Activated CD8-positive, alpha-beta memory T cell treated with anti-CD3 and anti-CD28 coated beads, Interleukin-2, amount 50 U/mL, for 4 hours (primary cell): ENCODE results near the gene TCF12.

Source experiments
- DNase-seq: peaks from one replicate; pipeline ENCODE4 v3.0.0-alpha.2; 2020

Gene TCF12

GRCh38 chr15:57224664-57225063, 306.2 kb downstream of the TCF12 start:
- DNase-seq = no peak

DNA sequence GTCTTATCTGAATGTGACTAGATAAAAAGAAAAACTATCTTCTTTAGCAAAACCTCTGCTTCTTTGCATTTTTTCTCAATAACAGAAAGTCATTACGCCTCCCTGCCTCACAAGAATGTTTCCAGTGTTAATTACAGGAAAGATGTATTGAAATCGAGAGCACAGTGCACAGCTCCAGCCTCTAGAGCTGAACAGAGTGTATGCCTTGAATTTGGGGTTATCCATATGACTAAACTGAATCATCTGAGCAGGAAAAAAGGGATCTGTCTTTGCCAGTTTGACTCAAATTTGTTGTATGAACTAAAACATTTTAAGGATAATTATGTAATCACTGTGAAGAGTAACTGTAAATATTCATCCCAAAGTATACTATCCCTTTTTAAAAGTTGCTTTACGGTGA, 308.7 kb downstream of the TCF12 start:
- no peak for DNase-seq

- no peak for DNase-seq
Measured at GRCh38 chr15:57227899-57228298, 309.5 kb downstream of the TCF12 start.

DNA sequence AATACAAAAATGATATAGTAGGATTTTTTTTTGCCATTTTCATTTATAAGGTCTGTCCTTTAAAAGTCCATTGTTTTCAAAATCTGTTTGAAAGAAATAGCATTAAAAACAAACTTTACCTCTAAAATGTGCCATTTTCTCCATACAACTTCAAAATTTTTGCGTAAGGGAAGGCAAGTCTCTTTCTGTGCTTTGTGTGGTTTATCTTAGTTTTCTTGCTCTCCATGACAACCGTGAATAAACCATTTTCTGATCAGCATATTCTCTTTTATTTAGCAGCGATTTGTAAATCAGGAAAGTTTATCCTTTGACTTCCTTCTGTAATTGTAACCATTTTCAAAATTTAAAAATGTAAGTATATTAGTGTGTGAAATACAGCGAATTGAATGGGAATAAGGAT, 310.0 kb downstream of the TCF12 start:
- no peak for DNase-seq

- DNase-seq = no peak
Measured at GRCh38 chr15:57229051-57229450, 310.6 kb downstream of the TCF12 start.

DNA sequence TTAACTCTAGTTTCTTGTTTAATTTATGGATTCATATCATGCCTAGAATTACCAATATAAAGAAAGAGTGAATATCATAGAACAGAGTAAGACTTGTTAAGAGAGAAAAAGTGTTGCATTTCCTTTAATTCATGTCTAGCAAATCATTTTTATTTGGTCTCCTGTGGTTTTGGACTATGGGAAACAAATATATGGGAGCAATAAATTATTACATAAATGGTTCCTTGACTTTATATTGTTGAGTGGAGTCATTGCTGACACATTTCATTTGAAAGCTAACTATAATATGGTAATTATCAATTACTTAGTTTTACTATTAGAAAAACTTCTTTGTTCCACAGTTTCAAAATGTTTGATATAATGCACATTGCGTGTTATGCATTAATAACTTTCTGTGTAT, 313.1 kb downstream of the TCF12 start:
- no peak for DNase-seq

GRCh38 chr15:57234156-57234555, 315.7 kb downstream of the TCF12 start:
- DNase-seq = no peak

DNA sequence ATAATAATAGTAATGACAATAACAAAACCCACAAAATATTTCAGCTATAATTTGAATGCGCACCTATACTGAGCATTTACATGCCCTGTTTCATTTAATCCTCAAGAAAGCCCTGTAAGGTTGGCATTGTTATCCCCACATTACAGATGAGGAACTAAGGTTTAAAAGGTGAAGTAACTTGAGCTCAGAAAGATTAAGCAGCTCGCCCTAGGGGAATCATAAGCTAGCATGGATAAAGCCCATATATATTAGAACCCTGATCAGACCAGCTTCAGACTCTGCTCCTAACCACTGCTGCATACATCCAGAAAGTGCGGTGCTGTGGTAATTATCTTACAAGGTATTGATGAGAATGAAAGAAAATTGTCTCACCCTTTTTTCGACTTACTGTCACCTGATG, 316.7 kb downstream of the TCF12 start:
- no peak for DNase-seq

GRCh38 chr15:57235873-57236272, 317.4 kb downstream of the TCF12 start:
- no peak for DNase-seq

- DNase-seq = no peak
Measured at GRCh38 chr15:57236561-57237300, 318.3 kb downstream of the TCF12 start.

DNA sequence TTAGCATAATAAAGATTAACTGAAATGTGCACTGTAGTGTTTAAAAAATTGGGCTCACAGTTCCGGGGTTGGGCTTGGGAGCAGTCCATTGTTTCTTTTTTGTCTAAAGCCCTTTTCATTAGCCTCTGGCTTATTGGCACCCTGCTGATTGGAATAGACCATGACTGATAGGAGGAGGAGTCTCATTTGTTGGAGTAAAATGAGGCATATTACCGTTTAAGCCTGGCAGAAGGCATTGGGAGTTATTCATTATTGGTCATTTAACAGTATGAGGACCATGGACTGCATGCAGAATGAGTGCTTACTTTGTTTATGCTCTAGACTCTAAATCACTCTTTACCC, 318.8 kb downstream of the TCF12 start:
- no peak for DNase-seq

DNA sequence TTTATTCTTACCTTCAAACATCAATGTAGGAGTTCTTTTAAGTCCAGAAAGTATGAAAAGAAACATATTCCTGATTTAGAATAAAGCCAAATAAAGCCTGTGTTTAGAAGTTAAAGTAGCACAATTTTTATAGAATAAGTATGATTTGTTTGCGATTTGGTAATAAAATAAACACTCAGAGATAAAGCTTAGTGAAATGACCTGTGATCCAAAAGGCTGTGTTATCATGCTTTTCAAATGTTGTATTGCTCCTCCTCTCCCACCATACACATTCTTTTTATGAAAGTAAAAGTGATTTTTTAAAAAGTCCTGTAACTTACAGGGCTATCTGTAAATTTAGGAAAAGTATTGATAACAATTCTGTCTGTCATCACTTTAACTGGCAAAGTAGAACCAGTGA, 319.2 kb downstream of the TCF12 start:
- no peak for DNase-seq

DNA sequence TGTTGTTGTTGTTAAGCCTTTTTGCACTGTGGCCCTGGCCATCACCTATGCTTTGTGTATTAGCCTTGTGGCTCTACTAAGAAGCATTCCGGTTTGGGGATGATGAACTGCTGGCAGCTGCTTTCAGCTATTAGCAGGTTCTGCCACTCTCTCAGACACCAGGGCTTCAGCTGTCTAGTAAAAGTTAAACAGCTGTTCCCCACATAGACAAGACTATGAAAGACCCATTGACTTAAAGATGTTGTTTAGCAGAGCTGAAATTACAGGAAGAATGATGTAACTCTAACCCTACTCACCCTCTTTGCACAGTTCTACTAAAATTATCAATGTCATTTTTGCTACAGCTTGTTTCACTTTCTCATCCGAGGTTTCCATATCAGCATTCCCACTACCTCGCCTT, 326.7 kb downstream of the TCF12 start:
- DNase-seq = no peak

DNA sequence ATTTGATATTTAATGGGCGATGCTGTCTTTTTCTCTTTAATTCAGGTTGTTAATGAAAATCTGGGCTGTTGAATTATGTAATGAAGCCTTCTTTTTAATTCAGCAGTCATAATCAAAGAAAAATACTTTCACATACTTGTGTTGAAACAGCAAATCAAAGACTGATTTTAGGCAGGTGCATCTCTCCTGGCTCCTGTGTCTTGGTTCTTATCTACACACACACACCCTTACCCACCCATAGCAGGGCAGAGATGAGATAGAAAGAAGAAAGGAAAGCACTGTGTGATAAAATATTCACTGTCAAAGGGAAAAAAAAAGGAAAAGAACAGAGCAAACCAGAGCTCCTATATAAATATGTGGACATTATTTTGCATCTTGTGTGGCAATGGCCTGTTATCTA, 327.3 kb downstream of the TCF12 start:
- no peak for DNase-seq

DNA sequence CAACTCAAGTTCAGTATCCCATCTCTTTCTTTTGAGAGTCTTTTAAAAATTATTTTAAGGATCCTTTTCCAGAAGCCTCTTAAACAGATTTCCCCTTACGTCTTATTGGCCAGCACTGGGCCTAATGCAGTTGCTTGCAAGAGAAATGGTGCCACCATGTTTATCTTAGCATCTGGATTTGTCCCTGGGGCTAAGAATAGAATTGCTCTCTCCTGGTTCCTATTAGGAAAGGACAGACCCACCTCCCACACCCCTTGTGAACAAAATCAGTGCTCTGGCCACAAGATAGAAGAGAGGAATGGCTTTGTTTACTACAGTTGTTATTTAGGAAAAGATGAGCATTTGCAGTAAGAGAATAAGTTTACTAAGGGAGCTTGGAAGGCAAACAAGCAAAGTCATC, 329.6 kb downstream of the TCF12 start:
- DNase-seq = no peak

GRCh38 chr15:57251308-57251707, 332.9 kb downstream of the TCF12 start:
- no peak for DNase-seq

GRCh38 chr15:57251941-57252340, 333.5 kb downstream of the TCF12 start:
- DNase-seq = no peak

DNA sequence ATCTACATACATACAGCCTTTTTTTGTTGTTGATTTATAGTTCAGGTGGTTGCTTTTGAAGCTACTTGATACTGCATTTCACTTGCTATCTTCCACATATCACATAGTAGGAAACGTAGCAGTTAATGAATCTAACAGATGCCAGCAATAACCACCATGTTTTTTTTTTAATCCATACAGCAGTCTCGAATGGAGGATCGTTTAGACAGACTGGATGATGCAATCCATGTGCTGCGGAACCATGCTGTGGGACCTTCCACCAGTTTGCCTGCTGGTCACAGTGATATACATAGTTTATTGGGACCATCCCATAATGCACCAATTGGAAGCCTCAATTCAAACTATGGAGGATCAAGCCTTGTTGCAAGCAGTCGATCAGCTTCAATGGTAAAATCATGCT, 334.6 kb downstream of the TCF12 start:
- no peak for DNase-seq

- DNase-seq = no peak
Measured at GRCh38 chr15:57253500-57253899, 335.1 kb downstream of the TCF12 start.

GRCh38 chr15:57255751-57256341, 337.4 kb downstream of the TCF12 start:
- DNase-seq = no peak

- no peak for DNase-seq
Measured at GRCh38 chr15:57256939-57257338, 338.5 kb downstream of the TCF12 start.

GRCh38 chr15:57259568-57260040, 341.2 kb downstream of the TCF12 start:
- no peak for DNase-seq

GRCh38 chr15:57263520-57263919, 345.1 kb downstream of the TCF12 start:
- DNase-seq = no peak

DNA sequence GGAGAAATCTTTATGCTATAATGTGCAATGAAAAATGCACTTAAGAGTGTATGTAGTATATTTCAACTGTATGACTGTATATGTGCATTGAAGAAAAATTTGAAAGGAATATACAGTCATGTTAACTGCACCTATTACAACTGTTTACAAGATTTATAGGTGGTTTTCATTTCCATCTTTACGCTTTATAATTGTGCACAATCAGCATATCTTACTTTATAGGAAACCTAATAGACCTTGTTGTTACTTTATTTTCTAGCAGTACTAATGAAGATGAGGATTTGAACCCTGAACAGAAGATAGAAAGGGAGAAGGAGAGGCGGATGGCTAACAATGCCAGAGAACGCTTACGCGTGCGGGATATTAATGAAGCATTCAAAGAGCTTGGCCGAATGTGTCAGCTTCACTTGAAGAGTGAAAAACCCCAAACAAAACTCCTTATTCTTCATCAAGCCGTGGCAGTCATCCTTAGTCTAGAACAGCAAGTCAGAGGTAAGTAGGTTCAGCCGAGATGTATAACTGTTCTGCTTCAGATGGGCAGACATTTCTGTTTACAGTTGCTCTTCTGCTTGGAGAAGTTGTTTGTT, 354.4 kb downstream of the TCF12 start:
- DNase-seq = no peak

- no peak for DNase-seq
Measured at GRCh38 chr15:57273402-57273801, 355.0 kb downstream of the TCF12 start.
